Measurements from ENCODE around the gene COMMD3.
A peak's percentile ranks its signal among the peaks of the same experiment; 100 is the strongest.

COMMD3 gene

DNA sequence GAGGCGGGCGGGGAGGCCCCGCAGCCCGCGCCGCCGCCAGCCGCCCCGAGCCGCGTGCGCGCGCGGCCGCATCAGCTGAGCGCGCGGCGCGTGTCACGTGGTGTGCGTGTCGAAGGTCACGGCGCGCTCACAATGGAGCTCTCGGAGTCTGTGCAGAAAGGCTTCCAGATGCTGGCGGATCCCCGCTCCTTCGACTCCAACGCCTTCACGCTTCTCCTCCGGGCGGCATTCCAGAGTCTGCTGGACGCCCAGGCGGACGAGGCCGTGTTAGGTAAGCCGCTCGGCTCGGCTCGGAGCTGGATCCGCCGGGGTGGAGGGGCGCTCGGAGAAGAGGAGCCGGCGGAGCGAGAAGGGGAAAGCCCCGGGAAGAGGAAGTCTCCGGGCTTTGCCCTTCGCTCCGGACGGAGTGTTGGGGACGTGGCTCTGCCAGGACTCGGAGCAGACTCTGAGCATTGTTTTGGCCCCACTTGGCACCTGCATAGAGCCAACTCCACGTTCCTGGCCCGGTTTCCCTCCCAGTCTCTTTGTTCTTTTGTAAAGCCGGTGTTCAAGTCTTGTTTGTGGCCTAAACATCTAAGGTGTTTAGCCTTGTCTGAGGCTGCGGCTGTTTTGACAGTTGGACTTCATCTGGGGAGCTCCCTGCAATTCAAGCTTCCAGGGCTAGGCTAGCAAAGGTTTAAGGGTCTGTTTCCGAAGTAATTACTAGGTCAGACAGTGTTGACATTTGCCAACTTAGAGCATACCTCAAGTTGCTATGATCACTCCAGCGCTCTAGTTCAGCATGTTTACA lies at the start of gene COMMD3:
COMMD3 (plus strand) TSS at position 103 of the 790 bp plus-strand sequence; CDS start at position 133, 30 bp downstream.
- H3K9me3 ChIP-seq (ENCODE audit: control insufficient read depth in 1 of 2, low read length in 2 of 2) = no peaks in the 10 kb centered on the region
- H3K27ac ChIP-seq (ENCODE audit: low read length) = peak within 1 kb of the TSS; percentile 99
- peaks cover 12 to 38% of the 10 kb centered on the region in 2 donors for H3K4me1 ChIP-seq (ENCODE audit: control insufficient read depth in 1 of 2, insufficient read depth in 2 of 2, low read length in 2 of 2)
- H3K27me3 ChIP-seq (ENCODE audit: low read depth, low read length) = no peaks in the 10 kb centered on the region
- no peaks in the 10 kb centered on the region for H3K36me3 ChIP-seq (ENCODE audit: control insufficient read depth in 1 of 2, insufficient read depth in 2 of 2, low read length in 2 of 2)
- peak within 1 kb of the TSS; percentile 92 to 94 for H3K4me3 ChIP-seq (ENCODE audit: low read depth in 1 of 2, low read length in 2 of 2)

DNA sequence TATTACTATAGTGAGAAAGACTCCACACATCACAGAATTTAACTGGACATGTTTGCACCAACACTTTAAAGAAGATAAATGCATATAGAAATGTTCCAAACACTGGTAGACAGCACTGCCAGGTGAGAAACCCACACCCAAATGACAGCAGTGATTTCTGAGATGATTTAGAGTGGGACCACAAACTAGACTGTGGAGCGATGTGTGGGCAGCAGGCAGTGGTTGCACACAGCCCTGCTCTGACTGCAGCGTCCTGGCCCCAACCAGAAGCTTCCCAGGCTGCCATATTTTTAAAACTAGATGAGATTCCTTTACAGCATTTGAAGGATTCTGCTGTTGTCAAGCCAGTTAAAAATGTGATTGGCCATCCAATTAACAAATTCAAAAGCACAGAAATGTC lies 47.7 kb upstream of the COMMD3 start:
- Histone ChIP-seq H3K36me3 (ENCODE audit: control insufficient read depth in 1 of 2, insufficient read depth in 2 of 2, low read length in 2 of 2) (no peaks in the 10 kb centered on the region), H3K27ac (ENCODE audit: low read length) (no peak overlapping the region), H3K4me3 (ENCODE audit: low read depth in 1 of 2, low read length in 2 of 2) (no peak overlapping the region), H3K4me1 (ENCODE audit: control insufficient read depth in 1 of 2, insufficient read depth in 2 of 2, low read length in 2 of 2) (no peaks in the 10 kb centered on the region), H3K9me3 (ENCODE audit: control insufficient read depth in 1 of 2, low read length in 2 of 2) (no peaks in the 10 kb centered on the region), H3K27me3 (ENCODE audit: low read depth, low read length) (no peaks in the 10 kb centered on the region)

DNA sequence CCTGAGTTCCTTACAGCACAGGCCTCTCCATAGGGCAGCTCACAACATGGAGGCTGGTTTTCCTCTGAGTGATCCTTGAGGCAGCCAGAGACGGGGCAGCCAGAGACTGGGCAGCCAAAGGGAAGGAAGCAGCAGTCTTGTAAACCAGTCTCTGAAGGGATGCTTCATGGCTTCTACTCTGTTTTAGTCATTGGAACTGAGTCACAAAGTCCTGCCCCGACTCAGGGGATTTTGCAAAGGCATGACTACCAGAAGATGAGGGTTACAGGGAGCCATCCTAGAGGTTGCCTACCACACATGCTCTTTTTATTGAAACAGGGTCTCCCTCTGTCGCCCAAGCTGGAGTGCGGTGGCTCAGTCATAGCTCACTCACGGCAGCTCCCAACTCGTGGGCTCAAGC lies 44.4 kb upstream of the COMMD3 start:
- Histone ChIP-seq H3K27ac (ENCODE audit: low read length) (no peak overlapping the region), H3K4me3 (ENCODE audit: low read depth in 1 of 2, low read length in 2 of 2) (no peak overlapping the region), H3K36me3 (ENCODE audit: control insufficient read depth in 1 of 2, insufficient read depth in 2 of 2, low read length in 2 of 2) (no peaks in the 10 kb centered on the region), H3K9me3 (ENCODE audit: control insufficient read depth in 1 of 2, low read length in 2 of 2) (no peaks in the 10 kb centered on the region), H3K27me3 (ENCODE audit: low read depth, low read length) (no peaks in the 10 kb centered on the region), H3K4me1 (ENCODE audit: control insufficient read depth in 1 of 2, insufficient read depth in 2 of 2, low read length in 2 of 2) (no peaks in the 10 kb centered on the region)

DNA sequence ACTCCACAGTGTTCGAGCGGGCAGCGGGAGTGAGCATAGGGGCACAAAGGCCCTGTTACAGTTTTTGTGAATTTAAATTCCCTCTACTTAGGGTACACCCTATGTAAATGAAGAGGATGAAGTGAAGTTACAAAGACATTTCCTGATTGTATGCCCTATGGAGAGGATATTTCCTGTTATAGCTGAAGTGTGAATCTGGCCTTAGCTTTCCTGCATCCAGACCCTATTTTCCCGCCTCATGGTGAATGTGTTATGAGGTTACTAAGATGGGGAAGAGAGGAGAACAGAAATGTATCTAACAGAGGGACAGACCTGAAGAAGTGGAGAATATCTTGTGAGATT lies 37.8 kb upstream of the COMMD3 start:
- no peaks in the 10 kb centered on the region for H3K9me3 ChIP-seq (ENCODE audit: control insufficient read depth in 1 of 2, low read length in 2 of 2)
- no peaks in the 10 kb centered on the region for H3K4me1 ChIP-seq (ENCODE audit: control insufficient read depth in 1 of 2, insufficient read depth in 2 of 2, low read length in 2 of 2)
- H3K27ac ChIP-seq (ENCODE audit: low read length) = no peak overlapping the region
- no peak overlapping the region for H3K4me3 ChIP-seq (ENCODE audit: low read depth in 1 of 2, low read length in 2 of 2)
- peaks cover 4% of the 10 kb centered on the region for H3K27me3 ChIP-seq (ENCODE audit: low read depth, low read length)
- H3K36me3 ChIP-seq (ENCODE audit: control insufficient read depth in 1 of 2, insufficient read depth in 2 of 2, low read length in 2 of 2) = no peaks in the 10 kb centered on the region

DNA sequence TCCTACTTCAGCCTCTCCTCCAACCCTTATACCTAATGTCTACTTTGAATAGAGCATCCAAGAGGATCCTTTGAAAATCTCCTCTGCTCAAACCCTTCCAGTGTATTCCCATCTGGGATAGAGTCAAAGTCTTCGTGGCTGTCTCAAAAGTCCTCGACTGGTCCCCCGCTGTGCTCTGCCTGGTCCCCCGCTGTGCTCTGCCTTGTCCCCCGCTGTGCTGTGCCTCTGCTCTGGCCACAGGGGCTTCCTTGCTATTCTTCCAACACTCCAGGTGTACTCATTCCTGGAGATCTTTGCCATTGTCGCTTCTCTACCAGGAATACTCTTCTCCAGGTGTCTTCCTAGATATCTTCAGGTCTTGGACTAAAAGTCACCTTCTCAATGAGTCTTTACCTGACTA lies 36.1 kb upstream of the COMMD3 start:
- Histone ChIP-seq H3K4me3 (ENCODE audit: low read depth in 1 of 2, low read length in 2 of 2) (no peak overlapping the region), H3K27me3 (ENCODE audit: low read depth, low read length) (peaks cover 4% of the 10 kb centered on the region), H3K9me3 (ENCODE audit: control insufficient read depth in 1 of 2, low read length in 2 of 2) (no peaks in the 10 kb centered on the region), H3K27ac (ENCODE audit: low read length) (no peak overlapping the region), H3K36me3 (ENCODE audit: control insufficient read depth in 1 of 2, insufficient read depth in 2 of 2, low read length in 2 of 2) (no peaks in the 10 kb centered on the region), H3K4me1 (ENCODE audit: control insufficient read depth in 1 of 2, insufficient read depth in 2 of 2, low read length in 2 of 2) (no peaks in the 10 kb centered on the region)

DNA sequence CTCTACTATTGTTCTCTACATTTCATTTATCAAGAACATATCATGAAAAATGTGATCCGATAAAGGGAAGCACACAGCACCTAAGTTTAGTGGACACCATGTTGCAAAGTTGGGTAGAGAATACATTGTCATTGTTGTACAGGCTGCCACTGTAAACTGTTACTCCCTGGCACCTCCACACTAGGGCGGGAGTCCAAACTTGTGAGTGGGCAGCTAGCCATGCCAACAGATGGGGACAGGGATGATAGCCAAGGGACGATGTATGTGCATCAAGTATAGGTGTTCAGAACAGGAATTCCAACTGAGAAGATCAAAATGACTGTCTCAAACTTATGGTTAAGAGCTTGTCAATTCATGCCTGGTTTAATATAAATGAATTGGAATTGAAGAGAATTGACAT lies 31.1 kb upstream of the COMMD3 start:
- H3K36me3 ChIP-seq (ENCODE audit: control insufficient read depth in 1 of 2, insufficient read depth in 2 of 2, low read length in 2 of 2) = no peaks in the 10 kb centered on the region
- H3K4me3 ChIP-seq (ENCODE audit: low read depth in 1 of 2, low read length in 2 of 2) = no peak overlapping the region
- no peaks in the 10 kb centered on the region for H3K4me1 ChIP-seq (ENCODE audit: control insufficient read depth in 1 of 2, insufficient read depth in 2 of 2, low read length in 2 of 2)
- no peaks in the 10 kb centered on the region for H3K9me3 ChIP-seq (ENCODE audit: control insufficient read depth in 1 of 2, low read length in 2 of 2)
- H3K27ac ChIP-seq (ENCODE audit: low read length) = no peak overlapping the region
- H3K27me3 ChIP-seq (ENCODE audit: low read depth, low read length) = no peaks in the 10 kb centered on the region

DNA sequence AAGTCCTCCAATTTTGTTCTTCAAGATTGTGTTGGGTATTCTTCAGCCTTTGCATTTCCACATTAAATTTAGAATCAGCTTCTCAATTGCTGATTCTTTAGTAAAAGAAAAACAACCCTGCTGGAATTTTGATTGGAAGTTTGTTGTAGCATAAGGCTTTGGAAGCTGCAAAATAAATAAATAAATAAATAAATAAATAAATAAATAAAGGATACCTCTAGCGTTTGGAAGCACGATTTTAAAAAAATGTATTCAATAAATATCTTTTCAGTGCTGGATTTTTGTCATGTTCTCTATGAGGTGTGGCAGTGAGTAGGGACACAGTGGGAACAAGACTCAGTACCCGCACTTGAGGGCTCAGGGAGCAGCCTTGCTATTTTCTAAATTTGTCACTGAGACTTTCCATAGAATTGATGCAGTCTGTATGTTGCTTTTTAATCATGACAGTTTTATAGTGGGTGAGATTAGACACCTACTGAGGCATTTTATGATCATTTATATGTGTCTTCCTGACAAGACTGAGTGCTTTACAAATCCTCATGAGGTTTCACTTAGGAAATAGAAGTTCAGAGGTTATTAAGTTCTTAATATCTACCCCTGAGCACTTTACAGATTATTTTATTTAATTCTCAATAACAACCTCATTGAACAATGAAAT lies 22.3 kb upstream of the COMMD3 start:
- H3K36me3 ChIP-seq (ENCODE audit: control insufficient read depth in 1 of 2, insufficient read depth in 2 of 2, low read length in 2 of 2) = no peaks in the 10 kb centered on the region
- no peak overlapping the region for H3K4me3 ChIP-seq (ENCODE audit: low read depth in 1 of 2, low read length in 2 of 2)
- H3K27ac ChIP-seq (ENCODE audit: low read length) = no peak overlapping the region
- no peaks in the 10 kb centered on the region for H3K27me3 ChIP-seq (ENCODE audit: low read depth, low read length)
- H3K4me1 ChIP-seq (ENCODE audit: control insufficient read depth in 1 of 2, insufficient read depth in 2 of 2, low read length in 2 of 2) = no peaks in the 10 kb centered on the region
- no peaks in the 10 kb centered on the region for H3K9me3 ChIP-seq (ENCODE audit: control insufficient read depth in 1 of 2, low read length in 2 of 2)

DNA sequence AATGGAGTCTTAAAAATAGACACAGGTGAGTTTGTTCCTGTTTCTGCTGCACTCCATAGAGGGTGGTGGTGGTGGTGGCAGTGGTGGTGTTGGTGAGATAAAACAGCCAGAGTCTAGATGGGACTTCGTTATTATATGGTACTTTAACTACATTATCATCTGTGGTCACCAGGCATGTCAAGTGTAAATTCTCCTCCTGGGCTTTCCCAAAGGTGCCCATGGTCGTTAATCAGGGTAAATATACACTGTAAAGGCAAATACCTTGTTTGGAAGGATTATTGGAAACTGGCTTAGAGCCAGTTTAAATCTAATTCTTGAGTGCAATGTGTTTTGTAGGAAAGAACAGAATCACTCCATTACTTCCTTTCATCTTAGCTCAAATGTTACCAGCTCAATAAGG lies 21.5 kb upstream of the COMMD3 start:
- Histone ChIP-seq H3K27ac (ENCODE audit: low read length) (no peak overlapping the region), H3K27me3 (ENCODE audit: low read depth, low read length) (no peaks in the 10 kb centered on the region), H3K4me1 (ENCODE audit: control insufficient read depth in 1 of 2, insufficient read depth in 2 of 2, low read length in 2 of 2) (no peaks in the 10 kb centered on the region), H3K4me3 (ENCODE audit: low read depth in 1 of 2, low read length in 2 of 2) (no peak overlapping the region), H3K36me3 (ENCODE audit: control insufficient read depth in 1 of 2, insufficient read depth in 2 of 2, low read length in 2 of 2) (no peaks in the 10 kb centered on the region), H3K9me3 (ENCODE audit: control insufficient read depth in 1 of 2, low read length in 2 of 2) (no peaks in the 10 kb centered on the region)

DNA sequence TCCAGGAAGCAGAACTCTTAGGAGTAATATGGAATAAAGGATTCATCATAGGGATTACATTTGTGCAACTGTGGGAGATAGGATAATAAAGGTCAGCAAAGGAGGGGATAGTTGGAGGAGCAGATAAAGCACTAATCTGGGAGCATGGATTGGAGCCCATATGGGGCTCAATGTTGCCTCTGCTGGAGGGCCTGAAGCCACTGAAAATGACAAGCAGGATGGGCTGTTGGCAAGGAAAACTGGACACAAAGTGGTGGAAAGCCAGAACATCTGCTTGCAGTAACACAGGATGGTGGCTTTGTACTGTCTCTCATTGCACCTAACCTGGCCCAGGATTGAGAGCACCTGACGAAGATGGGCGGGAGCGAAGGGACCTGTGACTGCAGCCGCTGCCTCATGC lies 15.0 kb upstream of the COMMD3 start:
- Histone ChIP-seq H3K27me3 (ENCODE audit: low read depth, low read length) (no peaks in the 10 kb centered on the region), H3K4me3 (ENCODE audit: low read depth in 1 of 2, low read length in 2 of 2) (no peak overlapping the region), H3K4me1 (ENCODE audit: control insufficient read depth in 1 of 2, insufficient read depth in 2 of 2, low read length in 2 of 2) (no peaks in the 10 kb centered on the region), H3K9me3 (ENCODE audit: control insufficient read depth in 1 of 2, low read length in 2 of 2) (no peaks in the 10 kb centered on the region), H3K27ac (ENCODE audit: low read length) (no peak overlapping the region), H3K36me3 (ENCODE audit: control insufficient read depth in 1 of 2, insufficient read depth in 2 of 2, low read length in 2 of 2) (no peaks in the 10 kb centered on the region)

DNA sequence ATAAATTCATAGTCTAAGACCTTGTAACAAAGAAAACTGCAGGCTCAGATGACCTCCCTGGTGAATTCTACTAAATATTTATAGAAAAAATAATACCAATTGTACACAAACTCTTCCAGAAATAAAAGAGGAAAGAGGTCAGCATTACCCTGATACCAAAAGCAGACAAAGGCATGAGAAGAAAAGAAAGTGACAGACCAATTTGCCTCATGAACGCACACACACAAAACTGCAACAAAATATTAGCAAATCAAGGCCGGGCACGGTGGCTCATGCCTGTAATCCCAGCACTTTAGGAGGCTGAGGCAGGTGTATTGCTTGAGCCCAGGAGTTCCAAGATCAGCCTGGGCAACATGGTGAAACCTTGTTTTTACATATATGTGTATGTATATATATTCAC lies 12.7 kb upstream of the COMMD3 start:
- Histone ChIP-seq H3K4me3 (ENCODE audit: low read depth in 1 of 2, low read length in 2 of 2) (no peak overlapping the region), H3K27ac (ENCODE audit: low read length) (no peak overlapping the region), H3K9me3 (ENCODE audit: control insufficient read depth in 1 of 2, low read length in 2 of 2) (no peaks in the 10 kb centered on the region), H3K27me3 (ENCODE audit: low read depth, low read length) (no peaks in the 10 kb centered on the region), H3K36me3 (ENCODE audit: control insufficient read depth in 1 of 2, insufficient read depth in 2 of 2, low read length in 2 of 2) (no peaks in the 10 kb centered on the region), H3K4me1 (ENCODE audit: control insufficient read depth in 1 of 2, insufficient read depth in 2 of 2, low read length in 2 of 2) (no peaks in the 10 kb centered on the region)

DNA sequence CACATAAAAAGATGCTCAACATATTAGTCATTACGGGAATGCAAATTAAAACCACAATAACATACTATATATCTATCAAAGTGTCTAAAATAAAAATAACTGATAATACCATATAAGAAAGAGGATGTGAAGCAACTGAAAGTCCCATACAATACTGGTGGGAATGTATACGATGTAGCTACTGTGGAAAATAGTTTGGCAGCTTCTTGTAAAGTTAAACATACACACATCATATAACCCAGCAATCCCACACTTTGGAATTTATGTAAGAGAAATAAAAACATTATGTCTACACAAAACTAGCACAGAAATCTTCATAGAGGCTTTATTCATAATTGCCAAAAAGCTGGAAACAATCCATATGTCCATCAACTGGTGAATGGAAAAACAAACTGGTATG lies 10.5 kb upstream of the COMMD3 start:
- Histone ChIP-seq H3K27ac (ENCODE audit: low read length) (no peak overlapping the region), H3K9me3 (ENCODE audit: control insufficient read depth in 1 of 2, low read length in 2 of 2) (no peaks in the 10 kb centered on the region), H3K4me1 (ENCODE audit: control insufficient read depth in 1 of 2, insufficient read depth in 2 of 2, low read length in 2 of 2) (no peaks in the 10 kb centered on the region), H3K4me3 (ENCODE audit: low read depth in 1 of 2, low read length in 2 of 2) (no peak overlapping the region), H3K27me3 (ENCODE audit: low read depth, low read length) (no peaks in the 10 kb centered on the region), H3K36me3 (ENCODE audit: control insufficient read depth in 1 of 2, insufficient read depth in 2 of 2, low read length in 2 of 2) (no peaks in the 10 kb centered on the region)

DNA sequence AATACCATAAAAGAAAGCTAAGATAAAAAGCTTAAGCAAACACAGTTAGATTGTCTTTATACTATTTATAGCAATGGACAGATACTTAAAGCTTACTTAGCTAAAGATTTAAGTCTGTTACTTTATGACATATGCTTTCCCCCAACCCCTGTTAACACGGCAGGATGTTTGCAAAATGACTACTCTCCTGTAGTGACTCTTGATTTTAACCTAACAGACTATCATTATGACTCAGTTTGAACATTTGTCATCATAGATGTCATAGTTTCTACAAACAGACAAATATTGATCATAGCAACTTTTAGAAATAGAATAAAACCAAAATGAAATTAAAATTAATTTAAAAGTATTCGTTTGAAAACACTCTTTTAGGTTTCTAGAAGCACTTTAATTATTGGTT lies 7.8 kb upstream of the COMMD3 start:
- no peak overlapping the region for H3K4me3 ChIP-seq (ENCODE audit: low read depth in 1 of 2, low read length in 2 of 2)
- no peaks in the 10 kb centered on the region for H3K27me3 ChIP-seq (ENCODE audit: low read depth, low read length)
- no peaks in the 10 kb centered on the region for H3K9me3 ChIP-seq (ENCODE audit: control insufficient read depth in 1 of 2, low read length in 2 of 2)
- no peaks in the 10 kb centered on the region for H3K4me1 ChIP-seq (ENCODE audit: control insufficient read depth in 1 of 2, insufficient read depth in 2 of 2, low read length in 2 of 2)
- H3K36me3 ChIP-seq (ENCODE audit: control insufficient read depth in 1 of 2, insufficient read depth in 2 of 2, low read length in 2 of 2) = no peaks in the 10 kb centered on the region
- H3K27ac ChIP-seq (ENCODE audit: low read length) = no peak overlapping the region

Data from muscle layer of duodenum (tissue), 2 donors.